ENCODE results near the gene ESYT3. TPM values are rescaled to one million over a fixed set of nuclear protein-coding genes. Genes with fewer than 3 reads are reported as not detected.

The ESYT3 gene
- total RNA-seq, 1 donor from 2014 or later = 1.8 TPM

- Mint-ChIP-seq H3K27ac (no peak overlapping the region), H3K9me3 (ENCODE audit: low read depth) (no peaks in the 10 kb centered on the region), H3K4me1 (ENCODE audit: low read depth) (no peaks in the 10 kb centered on the region), H3K27me3 (peaks cover 6% of the 10 kb centered on the region), H3K4me3 (ENCODE audit: low read depth) (no peak overlapping the region), H3K36me3 (ENCODE audit: insufficient read depth) (no peaks in the 10 kb centered on the region)
- no peak for DNase-seq (ENCODE audit: low spot score, unreplicated experiment)
- TF ChIP-seq, protein P1, sequence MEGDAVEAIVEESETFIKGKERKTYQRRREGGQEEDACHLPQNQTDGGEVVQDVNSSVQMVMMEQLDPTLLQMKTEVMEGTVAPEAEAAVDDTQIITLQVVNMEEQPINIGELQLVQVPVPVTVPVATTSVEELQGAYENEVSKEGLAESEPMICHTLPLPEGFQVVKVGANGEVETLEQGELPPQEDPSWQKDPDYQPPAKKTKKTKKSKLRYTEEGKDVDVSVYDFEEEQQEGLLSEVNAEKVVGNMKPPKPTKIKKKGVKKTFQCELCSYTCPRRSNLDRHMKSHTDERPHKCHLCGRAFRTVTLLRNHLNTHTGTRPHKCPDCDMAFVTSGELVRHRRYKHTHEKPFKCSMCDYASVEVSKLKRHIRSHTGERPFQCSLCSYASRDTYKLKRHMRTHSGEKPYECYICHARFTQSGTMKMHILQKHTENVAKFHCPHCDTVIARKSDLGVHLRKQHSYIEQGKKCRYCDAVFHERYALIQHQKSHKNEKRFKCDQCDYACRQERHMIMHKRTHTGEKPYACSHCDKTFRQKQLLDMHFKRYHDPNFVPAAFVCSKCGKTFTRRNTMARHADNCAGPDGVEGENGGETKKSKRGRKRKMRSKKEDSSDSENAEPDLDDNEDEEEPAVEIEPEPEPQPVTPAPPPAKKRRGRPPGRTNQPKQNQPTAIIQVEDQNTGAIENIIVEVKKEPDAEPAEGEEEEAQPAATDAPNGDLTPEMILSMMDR (IDR thresholded peaks at IDR 0.05; ENCODE audit: unreplicated experiment) = no peak
Observed at GRCh38 chr3:138448631-138449030, 14.2 kb downstream of the ESYT3 start.

GRCh38 chr3:138449490-138449889 lies 15.1 kb downstream of the ESYT3 start:
- TF ChIP-seq, protein P1 (IDR thresholded peaks at IDR 0.05; ENCODE audit: unreplicated experiment) = no peak
- Mint-ChIP-seq H3K9me3 (ENCODE audit: low read depth) (no peaks in the 10 kb centered on the region), H3K27ac (no peak overlapping the region), H3K4me1 (ENCODE audit: low read depth) (no peaks in the 10 kb centered on the region), H3K36me3 (ENCODE audit: insufficient read depth) (no peaks in the 10 kb centered on the region), H3K27me3 (peaks cover 6% of the 10 kb centered on the region), H3K4me3 (ENCODE audit: low read depth) (no peak overlapping the region)
- no peak for DNase-seq (ENCODE audit: low spot score, unreplicated experiment)

DNA sequence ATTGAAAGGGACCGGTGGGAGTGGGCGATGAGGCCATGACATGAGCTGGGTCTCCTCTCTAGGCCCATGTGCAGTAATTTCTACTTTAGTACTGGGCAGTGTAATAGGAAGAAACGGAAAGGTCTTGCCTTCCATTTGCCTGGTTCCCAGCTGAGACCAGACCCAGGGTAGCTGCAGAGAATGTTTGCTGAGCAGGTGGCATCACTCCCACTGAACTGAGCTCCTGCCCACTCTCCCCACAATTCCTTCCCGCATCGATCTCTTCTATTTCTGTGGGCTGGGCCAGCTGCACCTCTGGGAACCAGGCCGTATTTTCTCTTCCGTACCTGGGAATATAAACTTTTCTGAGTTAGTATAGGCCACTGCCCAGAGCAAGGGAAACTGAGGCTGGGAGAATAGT lies 15.8 kb downstream of the ESYT3 start:
- Mint-ChIP-seq H3K27ac (no peak overlapping the region), H3K27me3 (peaks cover 6% of the 10 kb centered on the region), H3K36me3 (ENCODE audit: insufficient read depth) (no peaks in the 10 kb centered on the region), H3K4me1 (ENCODE audit: low read depth) (no peaks in the 10 kb centered on the region), H3K4me3 (ENCODE audit: low read depth) (no peak overlapping the region), H3K9me3 (ENCODE audit: low read depth) (no peaks in the 10 kb centered on the region)
- TF ChIP-seq, protein P1 (IDR thresholded peaks at IDR 0.05; ENCODE audit: unreplicated experiment) = no peak
- no peak for DNase-seq (ENCODE audit: low spot score, unreplicated experiment)

GRCh38 chr3:138450704-138451424 lies 16.4 kb downstream of the ESYT3 start:
- Mint-ChIP-seq H3K36me3 (ENCODE audit: insufficient read depth) (no peaks in the 10 kb centered on the region), H3K4me1 (ENCODE audit: low read depth) (no peaks in the 10 kb centered on the region), H3K27me3 (peaks cover 6% of the 10 kb centered on the region), H3K27ac (no peak overlapping the region), H3K9me3 (ENCODE audit: low read depth) (no peaks in the 10 kb centered on the region), H3K4me3 (ENCODE audit: low read depth) (no peak overlapping the region)
- no peak for DNase-seq (ENCODE audit: low spot score, unreplicated experiment)
- TF ChIP-seq, protein P1 (IDR thresholded peaks at IDR 0.05; ENCODE audit: unreplicated experiment) = no peak

DNA sequence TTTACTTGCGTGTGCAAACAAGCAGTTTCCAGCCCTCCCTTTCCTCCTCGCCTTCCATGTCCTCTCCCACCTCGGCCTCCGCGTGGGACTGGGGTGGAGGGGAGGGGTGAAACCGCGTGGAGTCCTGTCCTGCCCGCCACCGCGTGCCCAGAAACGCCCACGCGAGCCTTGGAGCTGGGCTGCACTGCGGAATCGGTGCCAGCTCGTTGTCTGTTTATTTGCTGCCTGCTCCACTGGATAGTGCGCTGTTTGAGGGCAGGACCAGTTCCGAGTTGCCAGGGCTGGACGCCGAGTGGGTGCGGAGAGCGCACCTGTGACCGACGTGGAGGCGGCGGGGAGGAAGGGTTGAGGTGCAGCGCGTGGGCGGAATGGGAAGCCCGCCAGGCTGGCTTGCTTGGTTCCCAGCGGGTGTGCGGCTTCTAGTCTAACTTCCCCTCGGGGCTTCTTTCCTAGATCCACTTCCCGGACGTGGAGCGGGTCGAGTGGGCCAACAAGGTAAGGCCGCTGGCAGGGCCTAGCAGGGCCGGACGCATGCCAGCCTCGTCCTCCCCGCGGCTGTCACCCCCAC lies 17.3 kb downstream of the ESYT3 start:
- Mint-ChIP-seq H3K9me3 (ENCODE audit: low read depth) (no peaks in the 10 kb centered on the region), H3K36me3 (ENCODE audit: insufficient read depth) (no peaks in the 10 kb centered on the region), H3K27ac (no peak overlapping the region), H3K27me3 (peaks cover 6% of the 10 kb centered on the region), H3K4me1 (ENCODE audit: low read depth) (no peaks in the 10 kb centered on the region), H3K4me3 (ENCODE audit: low read depth) (no peak overlapping the region)
- TF ChIP-seq, protein P1 (IDR thresholded peaks at IDR 0.05; ENCODE audit: unreplicated experiment) = no peak
- no peak for DNase-seq (ENCODE audit: low spot score, unreplicated experiment)
